Esophagus muscularis mucosa (tissue), 4 donors: Measurements from ENCODE around the gene EPHA2.

Experiments used
- EP300 ChIP-seq: sonication (generic); formaldehyde crosslinking; IDR thresholded peaks from one replicate; pipeline ENCODE4 v1.6.1; 2017; ENCODE audit warnings: antibody characterized with exemption
- POLR2A ChIP-seq: fragments of 450-650 bp; IDR thresholded peaks from one replicate; pipeline ENCODE4 v1.6.1; 2017; ENCODE audit warnings: antibody characterized with exemption, moderate library complexity, mild to moderate bottlenecking, low read depth
- POLR2AphosphoS5 ChIP-seq, 2 donors: sonication (generic); formaldehyde crosslinking; IDR thresholded peaks; one replicate each; pipeline ENCODE4 v1.6.1; 2017; ENCODE audit warnings: antibody characterized with exemption in 2 of 2
- TF ChIP-seq, protein P1 (sequence below), 3 experiments: fragments of 200-600 bp in 2 of 3; fragments of 450-650 bp in 1 of 3; sonication (generic) in 2 of 3; IDR thresholded peaks; one replicate each; pipeline ENCODE4 v1.5.1; 2017 to 2019; ENCODE audit warnings: antibody characterized with exemption in 3 of 3, mild to moderate bottlenecking in 2 of 3, moderate library complexity in 1 of 3

DNA sequence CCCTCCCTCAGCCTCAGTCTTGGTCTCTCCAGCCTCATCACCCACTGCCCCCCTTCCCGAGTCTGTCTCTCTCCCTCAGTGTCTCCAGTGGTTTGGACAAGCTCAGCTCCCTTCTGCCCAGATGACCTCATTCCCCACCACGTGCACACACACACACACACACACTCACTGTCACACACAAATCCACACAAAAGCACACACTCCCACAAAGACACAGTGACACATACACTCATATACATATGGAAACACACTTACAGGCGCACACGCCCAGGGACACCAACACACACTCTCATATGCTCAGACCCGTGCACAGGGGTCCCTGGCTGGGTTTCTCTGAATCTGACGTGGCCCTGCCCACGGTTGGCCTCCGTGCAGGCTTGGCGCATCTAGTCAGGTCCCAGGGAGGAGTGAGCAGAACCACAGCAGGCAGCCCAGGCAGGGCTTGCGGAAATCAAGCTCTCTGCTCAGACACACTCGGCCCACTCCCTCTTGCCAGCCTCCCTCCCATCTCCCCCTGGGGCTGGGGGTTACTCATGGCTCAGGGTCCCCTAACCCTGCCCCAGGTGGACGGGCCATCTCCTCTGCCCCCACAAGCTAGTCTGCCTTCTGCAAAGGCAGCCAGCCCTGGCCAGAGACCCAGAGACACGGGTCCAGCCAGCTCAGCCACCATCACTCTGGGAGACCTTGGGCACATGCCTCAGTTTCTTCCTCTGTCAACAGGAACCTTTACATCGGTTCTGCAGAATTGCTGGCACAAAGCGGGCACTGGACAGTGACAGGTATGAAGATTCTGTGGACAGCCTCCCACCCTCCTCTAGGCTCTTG lies 43.9 kb downstream of the EPHA2 start:
- TF ChIP-seq POLR2A (no peak), POLR2AphosphoS5 (IDR thresholded peaks at IDR 0.05) (no peak), EP300 (no peak)
- TF ChIP-seq, protein P1, sequence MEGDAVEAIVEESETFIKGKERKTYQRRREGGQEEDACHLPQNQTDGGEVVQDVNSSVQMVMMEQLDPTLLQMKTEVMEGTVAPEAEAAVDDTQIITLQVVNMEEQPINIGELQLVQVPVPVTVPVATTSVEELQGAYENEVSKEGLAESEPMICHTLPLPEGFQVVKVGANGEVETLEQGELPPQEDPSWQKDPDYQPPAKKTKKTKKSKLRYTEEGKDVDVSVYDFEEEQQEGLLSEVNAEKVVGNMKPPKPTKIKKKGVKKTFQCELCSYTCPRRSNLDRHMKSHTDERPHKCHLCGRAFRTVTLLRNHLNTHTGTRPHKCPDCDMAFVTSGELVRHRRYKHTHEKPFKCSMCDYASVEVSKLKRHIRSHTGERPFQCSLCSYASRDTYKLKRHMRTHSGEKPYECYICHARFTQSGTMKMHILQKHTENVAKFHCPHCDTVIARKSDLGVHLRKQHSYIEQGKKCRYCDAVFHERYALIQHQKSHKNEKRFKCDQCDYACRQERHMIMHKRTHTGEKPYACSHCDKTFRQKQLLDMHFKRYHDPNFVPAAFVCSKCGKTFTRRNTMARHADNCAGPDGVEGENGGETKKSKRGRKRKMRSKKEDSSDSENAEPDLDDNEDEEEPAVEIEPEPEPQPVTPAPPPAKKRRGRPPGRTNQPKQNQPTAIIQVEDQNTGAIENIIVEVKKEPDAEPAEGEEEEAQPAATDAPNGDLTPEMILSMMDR (IDR thresholded peaks at IDR 0.05), result no peak
